Measurements from ENCODE around the gene IFT43. TPM values are rescaled to one million over a fixed set of nuclear protein-coding genes. Genes with fewer than 3 reads are reported as not detected.

Gene IFT43
- total RNA-seq, 4 donors from 2014 or later = 8.7 to 18.1 (median 14.2) TPM

GRCh38 chr14:75980856-75981255 is 4.7 kb upstream of the IFT43 start:
- H3K36me3 ChIP-seq = no peaks in the 10 kb centered on the region
- H3K9me3 ChIP-seq = no peaks in the 10 kb centered on the region
- H3K4me1 ChIP-seq = peaks cover 46 to 52% of the 10 kb centered on the region in 2 donors
- DNase-seq = peak in 1 of 2 donors; percentile 47
- peak in 1 of 2 donors; percentile 6 for ATAC-seq
- intact Hi-C loops (cut with DNase I; ENCODE audit: low total_unique reads) (loop anchor here (5.0 to 10.0 kb wide), 3 partner anchors 319 to 1096 kb away; partner anchors contain the start of genes DLST, ERG28, FLVCR2 and TTLL5), in situ Hi-C loops (cut with MboI; ENCODE audit: low sequenced_read_pairs in 4 of 4) (loop anchor here in 3 of 4 donors (5.0 to 10.0 kb wide), 4 partner anchors 69 to 269 kb away; no protein-coding TSS in a partner anchor)
- peak overlapping the region; percentile 89 to 97 (median 94) for H3K27ac ChIP-seq
- no peak for TF ChIP-seq CTCF (IDR thresholded peaks at IDR 0.05 in 4 of 5, conservative IDR thresholded peaks at IDR 0.05 in 1 of 5)
- no peak for TF ChIP-seq POLR2A (IDR thresholded peaks at IDR 0.05)
- H3K4me3 ChIP-seq = peak overlapping the region; percentile 62 to 94 (median 74)
- no peaks in the 10 kb centered on the region for H3K27me3 ChIP-seq

GRCh38 chr14:75981426-75982265 is 3.9 kb upstream of the IFT43 start, which contains the start of gene TGFB3:
Gene TGFB3 (minus strand): TSS chr14:75981995. CDS start chr14:75980893, 1,102 bp downstream.
- Histone ChIP-seq H3K27me3 (no peaks in the 10 kb centered on the region), H3K4me1 (peaks cover 51 to 56% of the 10 kb centered on the region in 2 donors), H3K27ac (peak within 1 kb of the TSS; percentile 89 to 97 (median 94)), H3K9me3 (no peaks in the 10 kb centered on the region), H3K36me3 (no peaks in the 10 kb centered on the region), H3K4me3 (peak within 1 kb of the TSS; percentile 62 to 94 (median 74))
- intact Hi-C loops (cut with DNase I; ENCODE audit: low total_unique reads) = loop anchor here (1.0 to 10.0 kb wide), 6 partner anchors 74 to 1097 kb away; partner anchors contain the start of genes DLST, ERG28, FLVCR2 and TTLL5
- TF ChIP-seq CTCF (IDR thresholded peaks at IDR 0.05 in 4 of 5, conservative IDR thresholded peaks at IDR 0.05 in 1 of 5) (no peak), POLR2A (IDR thresholded peaks at IDR 0.05) (peak; percentile 72 to 90)
- ATAC-seq (peak; percentile 72 to 77), DNase-seq (peak; percentile 65 to 84)
- in situ Hi-C loops (cut with MboI; ENCODE audit: low sequenced_read_pairs in 4 of 4) = loop anchor here in 3 of 4 donors (5.0 to 10.0 kb wide), 4 partner anchors 69 to 269 kb away; no protein-coding TSS in a partner anchor

- no peaks in the 10 kb centered on the region for H3K27me3 ChIP-seq
- H3K4me1 ChIP-seq = peaks cover 49 to 53% of the 10 kb centered on the region in 2 donors
- H3K9me3 ChIP-seq = no peaks in the 10 kb centered on the region
- ATAC-seq (peak; percentile 67 to 75), DNase-seq (peak; percentile 75 to 81)
- no peaks in the 10 kb centered on the region for H3K36me3 ChIP-seq
- intact Hi-C loops (cut with DNase I; ENCODE audit: low total_unique reads) (loop anchor here (1.0 to 10.0 kb wide), 6 partner anchors 75 to 1098 kb away; partner anchors contain the start of genes DLST, ERG28, FLVCR2 and TTLL5), in situ Hi-C loops (cut with MboI; ENCODE audit: low sequenced_read_pairs in 4 of 4) (loop anchor here in 3 of 4 donors (5.0 to 10.0 kb wide), 4 partner anchors 70 to 270 kb away; no protein-coding TSS in a partner anchor)
- H3K27ac ChIP-seq = peak overlapping the region; percentile 89 to 97 (median 94)
- no peak for TF ChIP-seq POLR2A (IDR thresholded peaks at IDR 0.05)
- peak in 4 of 5 experiments; percentile 59 to 89 (median 80) for TF ChIP-seq CTCF (IDR thresholded peaks at IDR 0.05 in 4 of 5, conservative IDR thresholded peaks at IDR 0.05 in 1 of 5)
- peak overlapping the region; percentile 62 to 94 (median 74) for H3K4me3 ChIP-seq
These were observed 3.1 kb upstream of the IFT43 start for GRCh38 chr14:75982266-75983018.

GRCh38 chr14:75983019-75983358 is 2.6 kb upstream of the IFT43 start:
- Histone ChIP-seq H3K9me3 (no peaks in the 10 kb centered on the region), H3K36me3 (no peaks in the 10 kb centered on the region), H3K4me1 (peaks cover 43 to 47% of the 10 kb centered on the region in 2 donors), H3K27ac (peak overlapping the region; percentile 89 to 97 (median 94)), H3K27me3 (no peaks in the 10 kb centered on the region), H3K4me3 (peak overlapping the region; percentile 62 to 94 (median 74))
- no peak for ATAC-seq
- intact Hi-C loops (cut with DNase I; ENCODE audit: low total_unique reads) = loop anchor here (2.0 to 10.0 kb wide), 4 partner anchors 188 to 1098 kb away; partner anchors contain the start of genes DLST, ERG28, FLVCR2 and TTLL5
- no peak for DNase-seq
- TF ChIP-seq CTCF (IDR thresholded peaks at IDR 0.05 in 4 of 5, conservative IDR thresholded peaks at IDR 0.05 in 1 of 5) (no peak), POLR2A (IDR thresholded peaks at IDR 0.05) (no peak)
- in situ Hi-C loops (cut with MboI; ENCODE audit: low sequenced_read_pairs in 4 of 4) = loop anchor here in 3 of 4 donors (5.0 to 10.0 kb wide), 4 partner anchors 71 to 271 kb away; no protein-coding TSS in a partner anchor

Data from gastrocnemius medialis (tissue), 4 donors.